Activated naive CD4-positive, alpha-beta T cell treated with anti-CD3 and anti-CD28 coated beads, Interleukin-2, amount 10 ng/mL, durations not matched to agents 7 days and 5 days (primary cell): ENCODE measurements around the gene ANO7.

ENCODE experiments used
- CTCF ChIA-PET: fragments of 350-600 bp; sonication (Branson Sonifier 250); formaldehyde crosslinking; loops from one replicate; lab custom pipeline; 2021; ENCODE audit warnings: antibody characterized with exemption; lab: Charles Lee
- DNase-seq: peaks from one replicate; pipeline ENCODE4 v3.0.0-alpha.2; 2020
- H3K27ac Mint-ChIP-seq: one replicate; pipeline ENCODE4 v1.8.0; 2021; ENCODE audit warnings: mild to moderate bottlenecking, moderate library complexity, mixed read lengths
- H3K27me3 Mint-ChIP-seq: one replicate; pipeline ENCODE4 v1.8.0; 2021; ENCODE audit warnings: mild to moderate bottlenecking, mixed read lengths
- H3K36me3 Mint-ChIP-seq: one replicate; pipeline ENCODE4 v1.8.0; 2021; ENCODE audit warnings: mixed read lengths
- H3K4me1 Mint-ChIP-seq: one replicate; pipeline ENCODE4 v1.8.0; 2021; ENCODE audit warnings: mixed read lengths
- H3K4me3 Mint-ChIP-seq: one replicate; pipeline ENCODE4 v1.8.0; 2021; ENCODE audit warnings: mild to moderate bottlenecking, moderate library complexity, mixed read lengths
- H3K9me3 Mint-ChIP-seq: one replicate; pipeline ENCODE4 v1.8.0; 2021; ENCODE audit warnings: mixed read lengths

ANO7 gene

DNA sequence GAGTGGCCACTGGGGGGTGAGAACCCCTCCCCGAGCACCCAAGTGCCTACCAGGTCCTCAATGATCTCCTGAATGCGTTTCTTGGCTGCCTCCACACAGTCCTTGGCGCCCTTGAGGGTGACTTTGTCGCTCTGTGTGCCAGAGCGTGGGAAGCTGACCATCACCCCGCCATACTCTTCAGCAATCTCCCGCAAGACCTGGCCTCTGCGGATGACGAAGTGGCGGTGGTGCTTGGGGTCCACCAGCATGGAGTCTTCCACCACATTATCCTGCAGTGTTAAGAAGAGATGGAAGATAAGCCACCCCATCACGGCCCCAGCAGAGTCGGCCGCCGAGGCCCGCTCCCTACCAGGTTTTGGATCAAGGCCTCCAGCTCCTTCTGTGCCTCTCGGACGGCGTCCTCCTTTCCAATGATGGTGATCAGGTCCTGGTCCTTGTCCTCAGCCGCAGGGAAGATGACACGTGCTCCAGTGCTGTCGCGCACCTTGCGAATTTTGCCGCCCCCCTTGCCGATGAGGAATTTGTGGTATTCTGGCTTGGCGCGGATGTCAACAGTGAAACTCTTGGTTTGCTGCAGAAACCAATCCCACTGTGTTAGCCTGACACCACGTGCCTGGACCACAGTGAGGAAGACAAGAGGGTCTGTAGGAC, 51.2 kb downstream of the ANO7 start:
- H3K4me3 Mint-ChIP-seq, result no peak overlapping the region
- H3K9me3 Mint-ChIP-seq, result no peaks in the 10 kb centered on the region
- peaks cover 81% of the 10 kb centered on the region for H3K36me3 Mint-ChIP-seq
- H3K27ac Mint-ChIP-seq, result no peak overlapping the region
- DNase-seq, result no peak
- no peaks in the 10 kb centered on the region for H3K4me1 Mint-ChIP-seq
- no peaks in the 10 kb centered on the region for H3K27me3 Mint-ChIP-seq
- CTCF ChIA-PET, result no interaction called here

DNA sequence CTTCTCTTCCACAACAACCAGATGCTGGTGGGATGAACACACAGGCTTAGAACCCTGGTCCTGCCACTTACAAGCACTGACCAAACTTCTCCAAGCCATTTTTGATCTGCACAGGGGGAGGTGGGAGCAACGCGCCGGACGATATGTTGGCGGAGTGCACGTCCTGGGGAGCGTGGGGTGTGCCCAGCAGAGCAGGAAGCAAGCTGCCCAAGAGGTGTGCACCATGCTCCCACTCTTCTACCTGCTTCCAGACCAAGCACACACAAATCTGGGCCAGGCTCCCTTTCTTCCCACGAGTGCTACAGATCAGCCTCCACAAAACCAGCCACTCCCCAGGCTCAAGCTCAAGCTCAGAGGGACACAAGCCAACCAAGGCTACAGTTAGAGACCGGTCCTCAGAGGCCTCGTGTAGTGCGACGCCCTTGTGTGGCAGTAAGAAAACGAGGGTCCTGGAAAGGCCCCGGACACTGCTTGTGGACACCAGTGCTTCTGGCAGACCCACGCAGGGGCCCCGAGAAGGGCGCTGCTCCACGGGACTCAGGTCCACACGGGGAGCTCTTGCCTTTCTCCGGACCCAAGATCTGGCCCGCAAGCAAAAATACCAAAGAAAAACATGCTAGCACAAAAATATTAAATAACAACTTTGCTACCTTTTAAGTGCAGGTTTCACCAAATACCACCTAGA, 52.0 kb downstream of the ANO7 start:
- H3K4me3 Mint-ChIP-seq, result no peak overlapping the region

GRCh38 chr2:241241669-241242068, 53.2 kb downstream of the ANO7 start:
- Mint-ChIP-seq H3K4me1 (no peaks in the 10 kb centered on the region), H3K9me3 (no peaks in the 10 kb centered on the region), H3K4me3 (no peak overlapping the region), H3K27me3 (no peaks in the 10 kb centered on the region), H3K36me3 (peaks cover 74% of the 10 kb centered on the region), H3K27ac (no peak overlapping the region)
- CTCF ChIA-PET, result no interaction called here
- DNase-seq, result no peak

More for the DNA sequence above, 52.0 kb downstream of the ANO7 start:
- peaks cover 77% of the 10 kb centered on the region for H3K36me3 Mint-ChIP-seq
- H3K27ac Mint-ChIP-seq, result no peak overlapping the region
- CTCF ChIA-PET, result no interaction called here
- DNase-seq, result no peak
- H3K9me3 Mint-ChIP-seq, result no peaks in the 10 kb centered on the region
- no peaks in the 10 kb centered on the region for H3K27me3 Mint-ChIP-seq
- H3K4me1 Mint-ChIP-seq, result no peaks in the 10 kb centered on the region

DNA sequence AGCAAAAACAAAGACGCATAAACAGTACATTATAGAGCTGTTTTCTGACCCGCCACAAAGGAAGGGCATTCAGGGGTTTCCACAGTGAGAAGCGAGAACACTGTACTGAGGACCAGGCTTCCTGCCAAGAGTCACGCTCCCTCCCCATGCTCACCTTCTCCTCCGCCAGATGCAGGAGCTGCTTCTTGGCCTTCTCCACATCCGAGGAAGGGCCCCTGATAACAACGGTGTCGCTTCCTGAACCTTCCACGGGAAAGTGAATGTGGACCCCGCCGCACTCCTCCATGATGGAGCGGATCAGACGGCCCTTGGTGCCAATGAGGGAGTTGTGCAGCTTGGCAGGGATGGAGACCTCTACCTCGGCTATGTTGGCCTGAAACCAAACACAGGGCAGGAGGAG, 53.8 kb downstream of the ANO7 start:
- H3K27ac Mint-ChIP-seq, result peak overlapping the region; percentile 35
- no peak for DNase-seq
- H3K36me3 Mint-ChIP-seq, result peaks cover 74% of the 10 kb centered on the region
- no peaks in the 10 kb centered on the region for H3K4me1 Mint-ChIP-seq
- CTCF ChIA-PET, result no interaction called here
- H3K4me3 Mint-ChIP-seq, result no peak overlapping the region
- no peaks in the 10 kb centered on the region for H3K9me3 Mint-ChIP-seq
- H3K27me3 Mint-ChIP-seq, result no peaks in the 10 kb centered on the region

GRCh38 chr2:241244368-241244767, 55.9 kb downstream of the ANO7 start:
- no peak for DNase-seq
- H3K27me3 Mint-ChIP-seq, result no peaks in the 10 kb centered on the region
- no peaks in the 10 kb centered on the region for H3K9me3 Mint-ChIP-seq
- H3K4me1 Mint-ChIP-seq, result no peaks in the 10 kb centered on the region
- CTCF ChIA-PET, result no interaction called here
- H3K36me3 Mint-ChIP-seq, result peaks cover 76% of the 10 kb centered on the region
- H3K4me3 Mint-ChIP-seq, result no peak overlapping the region
- peak overlapping the region; percentile 19 for H3K27ac Mint-ChIP-seq

- no peaks in the 10 kb centered on the region for H3K4me1 Mint-ChIP-seq
- no peak overlapping the region for H3K4me3 Mint-ChIP-seq
- H3K27ac Mint-ChIP-seq, result no peak overlapping the region
- no peaks in the 10 kb centered on the region for H3K9me3 Mint-ChIP-seq
- H3K36me3 Mint-ChIP-seq, result peaks cover 70% of the 10 kb centered on the region
- CTCF ChIA-PET, result no interaction called here
- DNase-seq, result no peak
- no peaks in the 10 kb centered on the region for H3K27me3 Mint-ChIP-seq
Measured at GRCh38 chr2:241248289-241248688, 59.8 kb downstream of the ANO7 start.

GRCh38 chr2:241248897-241249296, 60.4 kb downstream of the ANO7 start:
- CTCF ChIA-PET, result no interaction called here

GRCh38 chr2:241249654-241250053, 61.2 kb downstream of the ANO7 start:
- DNase-seq, result no peak
- Mint-ChIP-seq H3K27ac (no peak overlapping the region), H3K36me3 (peaks cover 64% of the 10 kb centered on the region), H3K4me3 (no peak overlapping the region), H3K4me1 (no peaks in the 10 kb centered on the region), H3K9me3 (no peaks in the 10 kb centered on the region), H3K27me3 (no peaks in the 10 kb centered on the region)
- CTCF ChIA-PET, result no interaction called here

More at GRCh38 chr2:241248897-241249296, 60.4 kb downstream of the ANO7 start:
- H3K27ac Mint-ChIP-seq, result no peak overlapping the region
- H3K27me3 Mint-ChIP-seq, result no peaks in the 10 kb centered on the region
- no peak for DNase-seq
- H3K9me3 Mint-ChIP-seq, result no peaks in the 10 kb centered on the region
- no peak overlapping the region for H3K4me3 Mint-ChIP-seq
- H3K4me1 Mint-ChIP-seq, result no peaks in the 10 kb centered on the region
- peaks cover 68% of the 10 kb centered on the region for H3K36me3 Mint-ChIP-seq

DNA sequence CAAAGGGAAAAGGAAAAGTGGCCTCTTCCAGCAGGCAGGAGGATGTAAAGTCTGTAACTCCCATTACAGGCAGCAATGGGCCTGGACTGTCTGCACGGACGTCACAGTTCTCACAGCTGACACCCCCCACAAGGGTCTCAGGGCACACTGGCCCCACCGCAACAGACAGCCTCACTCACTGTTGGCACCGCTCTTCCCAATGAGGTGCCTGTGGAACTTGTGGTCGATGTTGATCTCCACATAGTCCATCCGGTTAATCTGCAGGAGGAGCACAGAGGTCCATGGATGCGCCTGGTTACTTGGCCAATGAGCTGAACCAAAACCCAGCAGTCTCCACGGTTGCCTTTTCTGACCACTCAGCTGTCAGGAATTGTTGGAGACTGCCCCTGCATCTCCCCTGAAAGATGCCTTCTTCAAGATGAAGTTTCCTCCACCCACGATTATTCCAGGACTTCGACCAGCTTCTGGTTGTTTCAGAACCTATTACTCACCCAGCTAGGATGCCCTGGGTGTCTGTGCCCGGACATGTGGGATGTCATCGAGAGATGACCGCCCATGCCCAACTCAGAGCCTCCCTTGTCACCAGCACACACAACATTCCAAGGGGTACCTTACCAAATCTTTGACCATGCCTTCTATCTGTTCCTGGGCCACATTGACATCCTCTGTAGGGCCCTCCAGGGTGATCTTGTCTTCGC, 64.5 kb downstream of the ANO7 start:
- Mint-ChIP-seq H3K4me3 (no peak overlapping the region), H3K9me3 (no peaks in the 10 kb centered on the region), H3K36me3 (peaks cover 68% of the 10 kb centered on the region), H3K4me1 (no peaks in the 10 kb centered on the region), H3K27ac (no peak overlapping the region), H3K27me3 (no peaks in the 10 kb centered on the region)
- CTCF ChIA-PET, result no interaction called here
- DNase-seq, result no peak

GRCh38 chr2:241254904-241255351, 66.5 kb downstream of the ANO7 start:
- Mint-ChIP-seq H3K4me3 (no peak overlapping the region), H3K27ac (no peak overlapping the region), H3K4me1 (no peaks in the 10 kb centered on the region), H3K9me3 (no peaks in the 10 kb centered on the region), H3K36me3 (peaks cover 57% of the 10 kb centered on the region), H3K27me3 (no peaks in the 10 kb centered on the region)
- CTCF ChIA-PET, result interaction anchor here (1.6 kb wide), 1 partner anchor 21 kb away, joined by 4 read pairs; no protein-coding TSS in a partner anchor
- DNase-seq, result no peak

DNA sequence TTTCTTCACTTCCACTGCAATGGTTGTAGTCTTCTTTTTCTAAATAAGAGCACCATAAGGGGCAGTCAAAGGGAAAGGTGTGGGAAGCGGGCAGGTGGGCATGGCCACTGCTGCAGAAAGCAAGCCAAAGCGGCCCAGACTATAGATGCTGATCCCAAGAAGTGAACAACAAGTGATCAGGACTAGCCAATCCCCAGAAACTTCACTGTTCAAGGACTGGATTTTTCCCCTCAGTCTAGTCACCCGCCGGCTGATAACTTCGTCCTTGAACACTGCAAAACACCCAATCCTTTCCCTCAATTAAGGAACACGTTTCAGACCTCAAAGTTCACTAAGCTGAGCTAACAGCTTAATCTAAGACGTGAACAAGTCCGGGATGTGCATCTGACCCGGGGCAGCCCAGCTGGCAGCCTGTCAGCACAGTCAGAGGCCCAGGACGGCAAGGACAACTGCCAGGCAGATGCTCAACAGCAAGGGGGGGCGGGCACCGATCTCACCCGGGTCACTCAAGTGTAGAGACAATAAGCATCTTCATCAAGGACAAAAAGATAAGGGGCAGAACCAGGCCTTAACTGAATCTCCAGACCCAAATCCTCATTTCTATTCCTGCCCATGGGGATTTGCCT, 67.2 kb downstream of the ANO7 start:
- Mint-ChIP-seq H3K4me1 (no peaks in the 10 kb centered on the region), H3K27ac (no peak overlapping the region), H3K4me3 (no peak overlapping the region), H3K36me3 (peaks cover 55% of the 10 kb centered on the region), H3K27me3 (no peaks in the 10 kb centered on the region), H3K9me3 (no peaks in the 10 kb centered on the region)
- CTCF ChIA-PET, result interaction anchor here (1.6 kb wide), 1 partner anchor 22 kb away, joined by 4 read pairs; no protein-coding TSS in a partner anchor
- no peak for DNase-seq

GRCh38 chr2:241256168-241256545, 67.7 kb downstream of the ANO7 start:
- Mint-ChIP-seq H3K4me1 (no peaks in the 10 kb centered on the region), H3K27ac (no peak overlapping the region)
- CTCF ChIA-PET, result no interaction called here

DNA sequence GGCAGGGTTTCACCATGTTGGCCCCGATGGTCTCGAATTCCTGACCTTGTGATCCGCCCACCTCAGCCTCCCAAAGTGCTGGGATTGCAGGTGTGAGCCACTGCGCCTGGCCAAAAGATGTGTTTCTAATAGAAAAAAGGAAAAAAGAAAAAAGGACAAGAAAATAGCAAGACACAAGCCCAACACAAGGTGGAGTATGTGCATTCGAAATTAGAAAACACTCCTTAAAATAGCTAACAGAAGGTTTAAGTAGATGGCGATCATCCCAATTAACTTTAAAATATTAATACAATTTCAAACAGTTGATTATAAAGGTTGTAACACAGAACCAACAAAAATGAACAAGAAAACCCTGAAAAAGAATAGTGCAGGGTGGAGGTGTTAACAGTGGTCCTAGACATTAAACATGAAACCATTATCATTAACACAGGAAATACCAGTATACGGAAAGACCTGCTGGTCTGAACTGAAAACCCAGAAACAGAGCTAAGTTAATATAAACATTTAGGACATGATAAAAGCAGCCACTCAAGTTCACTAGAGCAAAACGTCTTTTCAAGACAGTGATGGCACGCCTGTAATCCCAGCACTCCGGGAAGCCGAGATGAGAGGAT, 69.0 kb downstream of the ANO7 start:
- H3K4me1 Mint-ChIP-seq, result no peaks in the 10 kb centered on the region
- no peak overlapping the region for H3K4me3 Mint-ChIP-seq
- H3K9me3 Mint-ChIP-seq, result no peaks in the 10 kb centered on the region
- CTCF ChIA-PET, result interaction anchor here (0.6 to 1.6 kb wide), 5 partner anchors 10 to 248 kb away, joined by 3 to 7 read pairs (median 3); no protein-coding TSS in a partner anchor
- peaks cover 60% of the 10 kb centered on the region for H3K36me3 Mint-ChIP-seq
- no peak overlapping the region for H3K27ac Mint-ChIP-seq
- no peak for DNase-seq
- H3K27me3 Mint-ChIP-seq, result no peaks in the 10 kb centered on the region

More at GRCh38 chr2:241256168-241256545, 67.7 kb downstream of the ANO7 start:
- no peaks in the 10 kb centered on the region for H3K27me3 Mint-ChIP-seq
- DNase-seq, result no peak
- H3K9me3 Mint-ChIP-seq, result no peaks in the 10 kb centered on the region
- no peak overlapping the region for H3K4me3 Mint-ChIP-seq
- peaks cover 58% of the 10 kb centered on the region for H3K36me3 Mint-ChIP-seq
